Cerebellar cortex (tissue), 1 donor: ENCODE measurements around the gene RAB27B.
"Not testable (repeated sequence)": the region's sequence is repeated elsewhere in the genome, so short reads cannot be mapped to it uniquely, and the experiment has no call there.

Experiments used
- DNase-seq: peaks from one replicate; pipeline ENCODE4 v3.0.0-alpha.2; 2015; ENCODE audit warnings: low spot score

RAB27B gene

GRCh38 chr18:54828281-54828881 is at the start of gene RAB27B:
RAB27B (plus strand) TSS chr18:54828477; CDS start chr18:54877586, 49,109 bp downstream.
- DNase-seq: peak; percentile 50

GRCh38 chr18:54780285-54780861 is 47.9 kb upstream of the RAB27B start:
- no peak for DNase-seq

GRCh38 chr18:54780970-54781369 is 47.3 kb upstream of the RAB27B start:
- no peak for DNase-seq

DNA sequence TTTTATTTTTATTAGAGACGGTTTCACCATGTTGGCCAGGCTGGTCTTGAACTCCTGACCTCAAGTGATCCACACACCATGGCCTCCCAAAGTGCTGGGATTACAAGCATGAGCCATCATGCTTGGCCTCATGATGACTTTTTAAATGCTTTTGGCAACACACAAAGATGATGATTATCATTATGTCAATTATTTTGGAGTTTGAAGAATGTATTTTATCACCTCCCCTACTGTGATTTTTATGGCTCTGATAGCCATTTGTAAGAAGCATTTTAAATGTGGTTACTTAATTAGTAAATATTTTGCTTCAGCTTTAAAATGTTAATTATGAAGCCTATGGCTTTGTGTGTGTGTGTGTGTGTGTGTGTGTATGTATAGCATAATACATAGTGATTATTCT is 45.1 kb upstream of the RAB27B start:
- DNase-seq: no peak

DNA sequence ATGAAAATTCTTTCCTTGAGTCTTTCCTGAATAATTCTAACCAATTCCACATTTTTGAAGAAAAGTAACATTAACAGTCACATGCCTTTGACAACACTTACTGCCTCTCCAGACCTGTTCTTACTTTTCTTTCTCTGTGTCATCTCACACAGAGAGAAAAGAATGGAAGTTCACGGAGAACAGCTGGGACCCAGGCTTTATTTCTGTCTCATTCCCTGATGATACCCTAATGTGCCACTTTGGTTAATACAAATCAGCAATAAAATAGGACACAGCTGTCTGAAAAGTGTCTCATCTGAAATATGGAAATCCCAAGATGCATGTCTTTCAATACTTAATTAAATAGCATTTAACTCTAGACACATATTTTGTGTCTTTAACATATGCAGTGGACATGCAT is 42.1 kb upstream of the RAB27B start:
- DNase-seq: no peak

DNA sequence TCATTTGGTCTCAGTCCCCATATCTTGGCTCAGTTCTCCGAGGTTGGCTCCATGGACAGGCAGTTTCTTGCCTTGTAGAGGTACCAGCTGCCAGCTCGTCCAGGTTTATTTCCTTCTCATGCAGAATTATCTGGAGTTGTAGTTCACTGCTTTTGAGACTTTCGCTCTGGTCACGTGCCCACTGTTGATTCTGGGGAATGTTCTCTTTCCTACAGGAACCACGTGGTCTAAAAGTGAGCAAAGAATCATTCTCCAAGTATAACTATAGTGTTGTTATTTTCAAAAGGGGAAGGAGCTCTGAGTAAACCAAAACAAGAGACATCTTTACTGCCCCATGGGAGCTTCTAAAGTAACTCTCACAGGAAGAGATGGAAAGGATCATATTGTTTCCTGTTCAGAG is 41.2 kb upstream of the RAB27B start:
- no peak for DNase-seq

DNA sequence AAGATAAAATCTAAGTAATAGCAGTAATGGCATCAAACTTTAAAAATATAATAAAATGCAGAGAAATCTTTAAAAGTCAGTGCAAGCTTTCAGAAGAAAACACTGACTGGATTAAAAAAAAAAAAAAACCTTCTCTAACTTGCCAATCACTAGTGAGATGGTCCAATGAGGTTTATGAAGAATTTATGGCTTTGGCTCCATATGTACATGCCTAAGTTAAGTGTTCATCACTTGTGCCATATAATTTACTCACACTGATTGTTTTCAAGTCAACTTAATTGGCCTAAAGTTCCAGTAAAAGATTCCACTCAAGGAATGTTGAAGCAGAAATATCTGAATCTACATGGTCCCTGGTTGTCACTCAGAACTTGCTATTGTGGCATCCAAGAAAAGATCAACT is 40.7 kb upstream of the RAB27B start:
- DNase-seq: no peak

- no peak for DNase-seq
Measured at GRCh38 chr18:54790109-54790508, 38.2 kb upstream of the RAB27B start.

DNA sequence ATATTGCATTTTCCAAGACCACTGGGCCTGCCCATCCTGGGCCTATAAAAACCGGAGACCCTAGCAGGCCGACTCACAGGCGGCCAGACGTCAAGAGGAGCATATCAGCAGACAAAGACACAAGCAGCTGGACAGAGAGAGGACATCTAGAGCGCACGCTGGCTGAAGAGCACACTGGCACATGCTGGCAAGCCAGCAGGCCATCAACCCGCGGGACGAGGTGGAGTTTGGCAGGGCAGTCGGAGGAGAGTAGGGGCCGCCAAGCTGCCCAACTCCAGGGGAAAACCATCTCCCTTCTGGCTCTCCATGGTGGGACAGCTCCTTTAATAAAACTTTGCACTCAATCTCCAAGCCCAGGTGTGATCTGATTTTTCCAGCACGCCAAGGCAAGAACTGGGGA is 36.6 kb upstream of the RAB27B start:
- DNase-seq: no peak

- DNase-seq: no peak
Measured at GRCh38 chr18:54792079-54792478, 36.2 kb upstream of the RAB27B start.

GRCh38 chr18:54794823-54795222 is 33.5 kb upstream of the RAB27B start:
- no peak for DNase-seq

GRCh38 chr18:54798186-54798585 is 30.1 kb upstream of the RAB27B start:
- DNase-seq: no peak

DNA sequence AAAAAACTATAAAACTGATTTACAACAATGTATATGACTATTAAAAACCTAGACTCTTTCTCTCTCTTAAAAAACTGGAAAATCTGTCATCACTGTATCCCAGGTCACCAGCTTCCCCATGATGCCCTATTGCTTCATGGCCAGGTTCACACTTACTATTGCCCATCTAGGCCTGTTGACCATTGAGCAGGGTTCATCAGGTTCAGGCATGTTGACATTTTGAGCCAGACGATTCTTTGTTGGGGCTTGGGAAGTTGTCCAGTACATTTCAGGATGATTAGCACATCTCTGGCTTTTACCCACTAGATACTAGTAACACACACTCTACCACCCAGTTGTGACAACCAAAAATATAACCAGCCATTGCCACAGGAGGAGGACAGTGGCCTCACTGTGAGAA is 26.9 kb upstream of the RAB27B start:
- no peak for DNase-seq

DNA sequence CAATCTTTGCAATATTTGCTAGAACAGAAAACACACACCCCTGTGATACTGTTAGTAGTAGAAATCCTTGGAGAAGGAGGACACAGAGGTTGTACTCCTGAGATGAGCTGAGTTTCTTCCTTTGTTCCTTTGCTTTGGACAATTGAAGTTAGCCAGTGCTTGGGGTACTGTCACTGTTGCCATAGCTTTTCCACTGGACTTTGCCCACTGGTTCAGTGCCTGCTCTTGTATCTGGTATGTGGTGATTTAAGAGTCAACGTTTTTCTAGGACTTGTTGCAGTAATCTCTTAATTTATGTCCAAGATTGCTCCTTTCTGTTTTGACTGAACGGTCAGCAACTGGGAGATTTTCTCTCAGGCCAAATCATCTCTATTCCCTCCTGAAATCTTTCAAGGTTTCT is 26.1 kb upstream of the RAB27B start:
- DNase-seq: no peak

DNA sequence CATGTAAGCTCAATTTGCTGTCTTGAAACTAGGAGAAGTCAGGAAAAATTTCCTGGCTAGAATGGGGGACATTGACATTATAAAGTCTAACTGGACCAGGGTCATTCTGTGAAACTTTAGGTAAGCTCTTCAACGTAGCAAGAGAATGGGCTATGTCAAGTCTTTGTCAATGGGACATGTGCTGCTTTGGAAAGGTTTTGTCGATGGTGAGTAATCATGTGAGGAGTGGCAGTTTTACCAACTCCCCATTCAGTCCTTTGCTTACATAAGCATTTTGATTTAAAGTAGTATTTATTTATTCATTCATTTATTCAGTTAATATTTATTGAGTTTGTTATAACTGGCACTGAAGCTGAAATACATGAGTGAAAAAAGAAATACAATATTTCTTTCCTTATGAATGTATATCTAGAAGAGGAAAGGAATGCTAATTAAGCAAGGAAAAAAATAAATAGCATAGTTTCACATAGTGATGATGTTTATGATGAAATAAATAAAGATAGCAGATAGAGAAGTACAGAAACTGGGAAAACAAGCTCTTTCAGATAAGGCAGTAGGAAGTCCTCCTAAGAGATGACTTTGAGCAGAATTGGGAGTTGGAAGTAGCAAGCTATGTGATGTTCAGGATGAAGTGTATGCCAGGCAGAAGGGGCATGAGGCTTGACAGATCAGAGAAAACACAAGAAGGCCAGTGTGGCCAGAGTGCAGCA is 25.4 kb upstream of the RAB27B start:
- DNase-seq: no peak

- no peak for DNase-seq
Measured at GRCh38 chr18:54805571-54806334, 22.5 kb upstream of the RAB27B start.

- DNase-seq: no peak
Measured at GRCh38 chr18:54806526-54806925, 21.8 kb upstream of the RAB27B start.

DNA sequence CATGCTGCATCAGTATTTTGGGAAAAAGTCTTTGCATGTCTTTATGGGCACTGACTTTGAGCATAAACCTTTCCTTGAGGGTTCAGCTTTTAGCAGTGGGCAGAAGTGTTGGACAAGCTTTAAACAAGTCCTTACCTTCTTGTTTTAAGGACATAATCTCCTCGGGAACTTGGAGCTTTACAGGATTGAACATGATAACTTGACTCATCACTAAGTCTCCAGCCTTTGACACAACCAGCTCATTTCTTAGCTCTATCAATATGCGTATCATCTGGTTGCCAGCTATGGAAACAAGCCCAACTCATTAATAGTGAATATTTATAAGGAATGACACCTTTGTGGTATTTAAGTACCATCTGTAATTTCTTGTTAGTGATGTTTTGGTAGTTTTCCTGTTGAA is 21.0 kb upstream of the RAB27B start:
- DNase-seq: no peak

DNA sequence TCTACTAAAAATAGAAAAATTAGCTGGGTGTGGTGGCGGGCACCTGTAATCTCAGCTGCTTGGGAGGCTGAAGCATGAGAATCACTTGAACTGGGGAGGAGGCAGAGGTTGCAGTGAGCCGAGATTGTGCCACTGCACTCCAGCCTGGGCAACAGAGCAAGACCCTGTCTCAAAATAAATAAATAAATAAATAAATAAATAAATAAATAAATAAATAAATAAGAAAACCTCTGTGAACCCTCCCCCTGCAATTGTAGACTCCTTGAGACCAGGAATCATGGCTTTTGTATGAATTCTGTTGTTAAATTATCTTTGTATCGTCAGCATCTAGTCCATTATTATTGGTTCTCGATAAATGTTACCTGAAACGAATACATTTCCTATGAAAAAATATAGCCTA is 17.6 kb upstream of the RAB27B start:
- not testable (repeated sequence) for DNase-seq

DNA sequence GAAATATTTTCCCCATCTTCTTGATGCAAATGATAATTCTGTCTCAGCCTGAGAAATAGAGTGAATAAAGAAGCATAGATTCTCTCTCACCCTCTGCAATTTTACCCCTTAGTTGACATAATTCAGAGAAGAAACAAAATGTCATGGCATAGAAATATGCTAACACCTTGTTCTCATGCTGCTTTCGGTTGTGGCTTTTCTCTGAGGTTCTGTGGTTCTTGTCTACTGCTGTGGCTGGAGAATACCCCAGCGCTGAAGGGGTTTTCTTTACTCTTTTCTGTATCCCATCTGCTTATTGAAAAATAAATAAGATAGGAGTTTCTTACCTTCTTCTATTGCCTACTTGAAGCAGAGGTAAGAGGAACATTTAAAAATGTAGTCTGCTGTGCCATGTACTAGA is 15.4 kb upstream of the RAB27B start:
- DNase-seq: no peak

- DNase-seq: no peak
Measured at GRCh38 chr18:54813305-54813704, 15.0 kb upstream of the RAB27B start.

- no peak for DNase-seq
Measured at GRCh38 chr18:54813977-54814565, 14.2 kb upstream of the RAB27B start.

DNA sequence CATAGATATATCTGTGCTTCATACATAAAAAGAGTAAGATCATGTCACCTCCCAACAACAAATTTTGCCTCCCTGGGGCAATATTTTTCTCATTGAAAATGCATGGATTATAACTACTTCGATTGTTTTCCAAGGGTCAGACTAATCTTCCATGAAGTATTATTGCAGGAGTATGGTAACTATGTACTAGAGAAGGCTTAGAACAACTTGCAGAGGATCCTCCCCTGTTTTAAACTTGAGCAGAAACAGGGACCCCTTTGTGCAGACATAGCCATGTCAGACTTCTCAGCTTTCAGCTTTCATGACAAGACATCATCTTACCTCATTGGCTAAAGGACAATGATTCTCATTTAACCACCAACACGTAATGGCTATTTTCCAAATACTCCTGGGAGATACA is 13.2 kb upstream of the RAB27B start:
- no peak for DNase-seq
